ENCODE data around the gene FAM222B.
A peak's percentile ranks its signal among the peaks of the same experiment; 100 is the strongest.

- TF ChIP-seq CTCF (IDR thresholded peaks at IDR 0.05) (peak; percentile 97), EZH2phosphoT487 (IDR thresholded peaks at IDR 0.05) (no peak)
These were observed 78.8 kb downstream of the FAM222B start for GRCh38 chr17:28763804-28764266.
